HEK293T (cell line): Measurements from ENCODE around the gene DIO3.
"Not testable (repeated sequence)": the region's sequence is repeated elsewhere in the genome, so short reads cannot be mapped to it uniquely, and the experiment has no call there.

ENCODE experiments used
- CTCF ChIA-PET: fragments of 350-600 bp; formaldehyde crosslinking; extraction: SDS; loops from one replicate; lab custom pipeline; 2021; ENCODE audit warnings: antibody characterized with exemption, inconsistent platforms; lab: Yijun Ruan, JAX
- POLR2A ChIA-PET: fragments of 350-600 bp; formaldehyde crosslinking; extraction: SDS; loops from one replicate; lab custom pipeline; 2020; ENCODE audit warnings: antibody characterized with exemption, inconsistent platforms; lab: Yijun Ruan, JAX
- DNase-seq: peaks from one replicate; pipeline ENCODE4 v3.0.0; 2012; ENCODE audit warnings: mixed read lengths; ENCODE audit errors: extremely low spot score
- ARNT ChIP-seq: fragments of 450-650 bp; IDR thresholded peaks from 2 replicates; pipeline ENCODE4 v1.6.1; 2017; ENCODE audit warnings: mild to moderate bottlenecking
- BHLHE40 ChIP-seq: fragments of 450-650 bp; IDR thresholded peaks from 2 replicates; pipeline ENCODE4 v1.6.1; 2016; ENCODE audit warnings: mild to moderate bottlenecking, moderate library complexity, borderline replicate concordance
- CTBP1 ChIP-seq: fragments of 450-650 bp; IDR thresholded peaks from 2 replicates; pipeline ENCODE4 v1.6.1; 2016; ENCODE audit warnings: borderline replicate concordance
- ELF4 ChIP-seq: fragments of 450-650 bp; IDR thresholded peaks from 2 replicates; pipeline ENCODE4 v1.6.1; 2017; ENCODE audit warnings: antibody characterized with exemption
- FOXA1 ChIP-seq: fragments of 450-650 bp; IDR thresholded peaks from 2 replicates; pipeline ENCODE4 v1.6.1; 2016; ENCODE audit warnings: mild to moderate bottlenecking
- FOXK2 ChIP-seq: fragments of 450-650 bp; IDR thresholded peaks from 2 replicates; pipeline ENCODE4 v1.6.1; 2016; ENCODE audit warnings: mild to moderate bottlenecking
- FOXM1 ChIP-seq: fragments of 450-650 bp; IDR thresholded peaks from 2 replicates; pipeline ENCODE4 v1.6.1; 2017; ENCODE audit warnings: mild to moderate bottlenecking, borderline replicate concordance
- HDGF ChIP-seq: fragments of 450-650 bp; IDR thresholded peaks from 2 replicates; pipeline ENCODE4 v1.6.1; 2017; ENCODE audit warnings: antibody characterized with exemption, borderline replicate concordance
- L3MBTL2 ChIP-seq: fragments of 450-650 bp; conservative IDR thresholded peaks from 2 replicates; pipeline ENCODE4 v1.6.1; 2016; ENCODE audit warnings: mild to moderate bottlenecking
- LEF1 ChIP-seq: fragments of 450-650 bp; IDR thresholded peaks from 2 replicates; pipeline ENCODE4 v1.6.1; 2017; ENCODE audit warnings: mild to moderate bottlenecking, borderline replicate concordance
- NFRKB ChIP-seq: fragments of 450-650 bp; IDR thresholded peaks from 2 replicates; pipeline ENCODE4 v1.6.1; 2016; ENCODE audit warnings: mild to moderate bottlenecking, moderate library complexity
- PKNOX1 ChIP-seq: fragments of 450-650 bp; IDR thresholded peaks from 2 replicates; pipeline ENCODE4 v1.6.1; 2016
- SP1 ChIP-seq: fragments of 450-650 bp; IDR thresholded peaks from 2 replicates; pipeline ENCODE4 v1.6.1; 2017
- SUZ12 ChIP-seq: fragments of 450-650 bp; IDR thresholded peaks from 2 replicates; pipeline ENCODE4 v1.6.1; 2016; ENCODE audit warnings: mild to moderate bottlenecking
- TARDBP ChIP-seq: fragments of 450-650 bp; IDR thresholded peaks from 2 replicates; pipeline ENCODE4 v1.6.1; 2016
- ZNF384 ChIP-seq: fragments of 450-650 bp; IDR thresholded peaks from 2 replicates; pipeline ENCODE4 v1.6.1; 2016

The DIO3 gene

GRCh38 chr14:101554991-101555668 is 6.2 kb upstream of the DIO3 start:
- ChIA-PET POLR2A (no interaction called here), CTCF (no interaction called here)
- DNase-seq = no peak
- TF ChIP-seq SP1 (no peak), FOXA1 (no peak), ARNT (no peak), TARDBP (no peak), ZNF384 (no peak), PKNOX1 (no peak), NFRKB (no peak), SUZ12 (no peak), L3MBTL2 (no peak), ELF4 (no peak), FOXM1 (no peak), HDGF (no peak), FOXK2 (no peak), BHLHE40 (no peak), CTBP1 (no peak), LEF1 (no peak)

- CTCF ChIA-PET, DNase-seq, POLR2A ChIA-PET: not testable (repeated sequence)
These were observed 5.6 kb upstream of the DIO3 start for GRCh38 chr14:101555669-101556043.

GRCh38 chr14:101556131-101556530 is 5.2 kb upstream of the DIO3 start:
- ChIA-PET CTCF (no interaction called here), POLR2A (no interaction called here)
- TF ChIP-seq ARNT (no peak), L3MBTL2 (no peak), SUZ12 (no peak), HDGF (no peak), ZNF384 (no peak), SP1 (no peak), FOXM1 (no peak), FOXA1 (no peak), PKNOX1 (no peak), BHLHE40 (no peak), TARDBP (no peak), LEF1 (no peak), ELF4 (no peak), FOXK2 (no peak), NFRKB (no peak), CTBP1 (no peak)
- DNase-seq = no peak

GRCh38 chr14:101556566-101557320 is 4.6 kb upstream of the DIO3 start:
- TF ChIP-seq ELF4 (no peak), FOXM1 (no peak), CTBP1 (no peak), LEF1 (no peak), FOXA1 (no peak), NFRKB (no peak), HDGF (no peak), PKNOX1 (no peak), ARNT (no peak), ZNF384 (no peak)
- DNase-seq = no peak
- ChIA-PET CTCF (no interaction called here), POLR2A (no interaction called here)

- DNase-seq = no peak
- no peak for TF ChIP-seq FOXK2
- no peak for TF ChIP-seq LEF1
- no peak for TF ChIP-seq FOXM1
- TF ChIP-seq PKNOX1 = no peak
- TF ChIP-seq ARNT = no peak
- no peak for TF ChIP-seq ZNF384
- no peak for TF ChIP-seq SP1
- no peak for TF ChIP-seq CTBP1
- no peak for TF ChIP-seq ELF4
- no peak for TF ChIP-seq L3MBTL2
- no peak for TF ChIP-seq HDGF
- no peak for TF ChIP-seq SUZ12
- TF ChIP-seq NFRKB = no peak
- TF ChIP-seq TARDBP = no peak
- TF ChIP-seq BHLHE40 = no peak
- no peak for TF ChIP-seq FOXA1
- POLR2A ChIA-PET = no interaction called here
- CTCF ChIA-PET = no interaction called here
These were observed 4.0 kb upstream of the DIO3 start for GRCh38 chr14:101557321-101557695.
